Colonic mucosa (tissue), 4 donors: Measurements from ENCODE around the gene ULBP2. TPM values are rescaled to one million over a fixed set of nuclear protein-coding genes. Genes with fewer than 3 reads are reported as not detected.
"Not testable (repeated sequence)": the region's sequence is repeated elsewhere in the genome, so short reads cannot be mapped to it uniquely, and the experiment has no call there.

Experiments used
- DNase-seq: peaks from one replicate; pipeline ENCODE4 v3.0.0-alpha.2; 2020
- H3K27ac ChIP-seq: fragments of 200-600 bp; one replicate; pipeline ENCODE4 v1.8.0; 2021
- H3K27me3 ChIP-seq: fragments of 200-600 bp; one replicate; pipeline ENCODE4 v1.8.0; 2021
- H3K36me3 ChIP-seq: fragments of 200-600 bp; one replicate; pipeline ENCODE4 v1.8.0; 2021
- H3K4me1 ChIP-seq: fragments of 200-600 bp; one replicate; pipeline ENCODE4 v1.8.0; 2021; ENCODE audit warnings: mild to moderate bottlenecking
- H3K4me3 ChIP-seq: fragments of 200-600 bp; one replicate; pipeline ENCODE4 v1.8.0; 2021
- H3K9ac ChIP-seq, 2 donors: one replicate each; pipeline ENCODE4 v1.7.0; 2013; ENCODE audit warnings: control low read depth in 2 of 2, low read depth in 2 of 2, low read length in 2 of 2
- H3K9me3 ChIP-seq: fragments of 200-600 bp; one replicate; pipeline ENCODE4 v1.8.0; 2021
- intact Hi-C: fragments of 100-400 bp; cut with DNase I; formaldehyde crosslinking; loops from one replicate; pipeline ENCODE4 v1.14.1; 2022
- total RNA-seq, 2 donors: library from RNA; stranded (reverse); fragmentation: NEBNext Ultra II Directional in 1 of 2; extraction: Animal tissue kit (Norgen Biotek cat#: 25700) in 1 of 2; gene quantifications; one replicate each; pipeline ENCODE4 v1.2.1, GENCODE V29; 2021
- TF ChIP-seq, protein P1 (sequence below): fragments of 200-600 bp; IDR thresholded peaks from one replicate; pipeline ENCODE4 v1.8.0; 2022; ENCODE audit warnings: antibody characterized with exemption, mild to moderate bottlenecking
- donor health status: healthy.
- donor health status: DM: no; HTN: no; CAD: no.
- donor health status: DM: no; HTN: no; CAD: no.

Gene ULBP2
- total RNA-seq, 2 donors from 2014 or later, result 0.19 to 0.47 TPM

DNA sequence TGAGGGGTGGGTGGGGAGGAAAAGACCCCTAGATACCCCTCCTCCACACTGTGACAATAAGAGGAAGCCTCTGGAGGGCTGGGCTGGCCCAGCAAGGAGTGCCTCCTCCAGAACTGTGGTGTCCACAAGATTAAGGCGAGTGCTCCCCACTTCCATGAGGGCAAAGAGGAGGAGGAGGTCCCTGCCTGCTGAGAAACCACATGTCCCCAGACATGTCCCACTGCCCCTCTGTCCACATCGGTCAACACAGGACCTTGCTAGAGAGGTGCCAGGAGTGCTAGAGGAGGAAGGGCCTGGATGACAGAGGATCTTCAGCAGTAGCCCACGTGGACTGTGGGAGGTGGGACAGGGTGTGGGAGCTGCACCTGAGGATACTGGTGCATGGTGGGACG, 22.0 kb upstream of the ULBP2 start:
- Histone ChIP-seq H3K4me1 (no peaks in the 10 kb centered on the region), H3K9ac (no peak overlapping the region), H3K9me3 (no peaks in the 10 kb centered on the region), H3K4me3 (no peak overlapping the region), H3K27me3 (no peaks in the 10 kb centered on the region), H3K36me3 (no peaks in the 10 kb centered on the region), H3K27ac (no peak overlapping the region)
- no peak for DNase-seq
- intact Hi-C loops, result no loop called here
- TF ChIP-seq, protein P1, sequence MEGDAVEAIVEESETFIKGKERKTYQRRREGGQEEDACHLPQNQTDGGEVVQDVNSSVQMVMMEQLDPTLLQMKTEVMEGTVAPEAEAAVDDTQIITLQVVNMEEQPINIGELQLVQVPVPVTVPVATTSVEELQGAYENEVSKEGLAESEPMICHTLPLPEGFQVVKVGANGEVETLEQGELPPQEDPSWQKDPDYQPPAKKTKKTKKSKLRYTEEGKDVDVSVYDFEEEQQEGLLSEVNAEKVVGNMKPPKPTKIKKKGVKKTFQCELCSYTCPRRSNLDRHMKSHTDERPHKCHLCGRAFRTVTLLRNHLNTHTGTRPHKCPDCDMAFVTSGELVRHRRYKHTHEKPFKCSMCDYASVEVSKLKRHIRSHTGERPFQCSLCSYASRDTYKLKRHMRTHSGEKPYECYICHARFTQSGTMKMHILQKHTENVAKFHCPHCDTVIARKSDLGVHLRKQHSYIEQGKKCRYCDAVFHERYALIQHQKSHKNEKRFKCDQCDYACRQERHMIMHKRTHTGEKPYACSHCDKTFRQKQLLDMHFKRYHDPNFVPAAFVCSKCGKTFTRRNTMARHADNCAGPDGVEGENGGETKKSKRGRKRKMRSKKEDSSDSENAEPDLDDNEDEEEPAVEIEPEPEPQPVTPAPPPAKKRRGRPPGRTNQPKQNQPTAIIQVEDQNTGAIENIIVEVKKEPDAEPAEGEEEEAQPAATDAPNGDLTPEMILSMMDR, result no peak

DNA sequence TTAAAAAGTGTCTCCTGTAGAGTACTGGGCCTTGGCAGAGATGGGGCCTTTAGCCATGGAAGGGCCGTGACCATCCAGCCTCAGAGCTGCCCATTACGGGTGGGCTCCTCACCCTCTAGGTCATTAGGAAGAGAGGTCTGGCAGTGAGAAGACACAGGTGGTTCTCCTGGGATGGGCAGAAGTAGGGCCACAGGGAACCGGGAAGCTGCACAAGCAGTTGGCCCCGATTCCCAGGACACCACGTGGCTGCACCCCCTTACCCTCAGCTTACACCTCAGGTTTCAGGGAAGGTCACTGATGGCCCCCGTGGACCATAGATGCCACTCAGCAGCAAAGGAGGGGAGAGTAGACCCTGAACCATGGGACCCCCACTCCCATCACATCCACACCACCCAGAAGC, 20.5 kb upstream of the ULBP2 start:
- DNase-seq, result no peak
- no peak overlapping the region for H3K4me3 ChIP-seq
- H3K36me3 ChIP-seq, result no peaks in the 10 kb centered on the region
- no peaks in the 10 kb centered on the region for H3K9me3 ChIP-seq
- intact Hi-C loops, result no loop called here
- H3K9ac ChIP-seq, result no peak overlapping the region
- H3K27me3 ChIP-seq, result peaks cover 4% of the 10 kb centered on the region
- TF ChIP-seq, protein P1, result no peak
- no peak overlapping the region for H3K27ac ChIP-seq
- no peaks in the 10 kb centered on the region for H3K4me1 ChIP-seq

DNA sequence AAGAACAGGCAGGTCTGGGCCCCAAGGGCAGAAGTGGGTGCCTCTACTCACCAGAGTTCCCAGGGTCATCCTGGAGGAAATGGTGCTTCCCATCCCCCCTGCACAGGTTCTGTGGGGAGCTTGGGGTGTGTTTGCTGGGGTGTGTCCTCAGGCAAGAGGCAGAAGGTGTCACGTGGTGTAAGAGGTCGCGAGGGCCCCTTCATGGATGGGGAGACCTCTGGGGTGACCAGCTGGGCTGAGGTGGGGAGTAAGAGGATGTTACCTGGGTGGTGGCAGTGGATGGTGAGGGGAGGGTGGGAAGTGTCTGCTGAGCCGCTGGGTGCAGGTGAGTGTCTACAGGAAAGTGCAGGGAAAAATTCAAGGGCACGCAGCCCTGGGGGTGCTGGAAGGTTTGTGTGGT, 19.7 kb upstream of the ULBP2 start:
- H3K36me3 ChIP-seq, DNase-seq, H3K9me3 ChIP-seq, H3K27ac ChIP-seq, H3K4me1 ChIP-seq, H3K4me3 ChIP-seq, H3K27me3 ChIP-seq, intact Hi-C loops, H3K9ac ChIP-seq: not testable (repeated sequence)

DNA sequence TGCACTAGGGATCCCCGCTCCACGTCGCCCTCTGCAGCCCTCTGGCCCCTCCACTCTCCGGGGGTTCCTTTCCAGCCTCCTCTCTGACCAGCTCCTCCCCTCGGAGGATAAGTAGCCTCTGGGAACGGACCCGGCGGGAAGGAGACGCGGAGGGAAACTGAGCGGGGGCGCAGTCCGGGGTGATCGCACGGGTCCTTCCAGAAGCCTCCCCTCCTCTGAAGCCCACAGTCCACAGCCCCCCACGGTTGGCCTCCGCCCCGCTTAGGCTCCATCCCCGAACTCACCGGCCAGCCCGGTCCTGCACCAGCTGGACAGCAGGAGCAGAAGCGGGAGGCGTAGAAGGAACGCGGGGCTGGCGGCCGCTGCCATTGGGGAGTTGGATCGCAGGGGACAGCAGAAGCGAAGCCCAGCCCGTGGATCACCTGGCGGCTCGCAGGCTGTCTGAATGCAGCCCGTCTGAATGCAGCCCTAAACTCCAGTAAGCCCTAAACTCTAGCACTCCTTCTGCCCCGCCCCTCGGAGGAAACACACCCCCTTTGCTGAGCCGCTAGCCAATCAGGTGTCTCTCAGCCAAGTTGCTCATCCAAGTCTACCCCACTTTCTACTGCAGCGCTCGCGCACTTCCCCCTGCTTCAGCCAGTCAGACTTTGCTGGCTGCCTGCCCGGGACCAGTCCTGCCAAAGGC, 19.0 kb upstream of the ULBP2 start, which contains the start of gene RAET1G:
Gene RAET1G, minus strand, starts transcription at position 480 of the 685 bp plus-strand sequence. Its CDS starts 111 bp downstream, at position 369.
- Histone ChIP-seq H3K4me3 (peak within 1 kb of the TSS; percentile 50), H3K27ac (no peak within 1 kb of the TSS), H3K36me3 (no peaks in the 10 kb centered on the region), H3K27me3 (peaks cover 4% of the 10 kb centered on the region), H3K9me3 (no peaks in the 10 kb centered on the region), H3K4me1 (no peaks in the 10 kb centered on the region), H3K9ac (peak within 1 kb of the TSS; percentile 14 to 60)
- intact Hi-C loops, result no loop called here
- TF ChIP-seq, protein P1, result no peak
- peak; percentile 94 for DNase-seq

DNA sequence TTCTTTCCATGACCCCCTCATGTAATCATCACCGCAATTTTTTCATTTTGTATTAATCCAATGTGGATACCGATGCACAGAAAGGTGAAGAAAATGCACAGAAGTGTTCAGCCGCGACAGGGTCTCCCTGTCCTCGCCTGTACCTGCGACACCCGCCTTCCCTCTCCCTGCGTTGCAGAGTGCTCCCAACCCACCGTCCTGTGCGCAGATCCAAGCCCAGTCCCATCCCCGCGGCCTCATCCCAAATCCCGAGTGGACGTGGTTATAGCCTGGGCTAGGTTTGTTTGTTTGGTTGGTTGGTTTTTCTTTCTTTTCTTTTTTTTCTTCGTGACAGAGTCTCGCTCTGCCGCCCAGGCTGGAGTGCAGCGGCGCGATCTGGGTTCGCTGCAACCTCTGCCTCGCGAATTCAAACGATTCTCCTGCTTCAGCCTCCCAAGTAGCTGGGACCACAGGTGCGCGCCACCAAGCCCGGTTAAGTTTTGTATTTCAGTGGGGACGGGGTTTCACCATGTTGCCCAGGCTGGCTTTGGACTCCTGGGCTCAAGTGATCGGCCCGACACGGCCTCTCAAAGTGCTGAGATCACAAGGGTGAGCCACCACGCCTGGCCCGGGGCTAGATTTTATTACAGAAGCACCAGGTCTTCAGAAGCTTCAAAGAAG, 18.4 kb upstream of the ULBP2 start:
- intact Hi-C loops, result no loop called here
- Histone ChIP-seq H3K27ac (no peak overlapping the region), H3K27me3 (peaks cover 4% of the 10 kb centered on the region), H3K4me3 (peak overlapping the region; percentile 50), H3K9me3 (no peaks in the 10 kb centered on the region), H3K36me3 (no peaks in the 10 kb centered on the region), H3K9ac (peak overlapping the region in 1 of 2 donors; percentile 14), H3K4me1 (no peaks in the 10 kb centered on the region)
- DNase-seq, result no peak
- TF ChIP-seq, protein P1, result no peak
